Islet of Langerhans (tissue), 1 donor: ENCODE results near the gene SRCIN1.
"Not testable (repeated sequence)": the region's sequence is repeated elsewhere in the genome, so short reads cannot be mapped to it uniquely, and the experiment has no call there.

Source experiments
- FAIRE-seq: peaks from one replicate; lab custom pipeline; 2011; peaks lifted over from hg19 to GRCh38; lab: Jason Lieb, UNC

SRCIN1 gene

DNA sequence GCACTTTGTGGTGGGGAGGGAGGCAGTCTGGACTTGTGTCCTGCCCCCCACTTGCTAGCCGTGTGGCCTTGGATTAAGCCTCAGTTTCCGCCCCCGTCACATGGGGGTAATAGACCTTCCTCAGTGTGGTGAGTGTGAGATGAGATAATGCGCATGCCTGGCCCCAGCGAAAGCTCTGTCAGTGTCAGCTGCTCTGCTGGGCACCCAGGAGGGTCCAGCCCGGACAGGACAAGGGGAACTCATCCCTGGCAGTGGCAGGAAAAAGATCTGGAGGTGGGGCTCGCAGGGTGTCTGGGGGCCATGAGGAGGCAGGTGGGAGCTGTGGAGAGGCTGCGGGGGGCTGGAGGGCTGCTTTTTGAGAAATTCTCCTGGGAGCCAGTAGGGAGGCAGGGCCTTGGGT lies 63.5 kb downstream of the SRCIN1 start:
- no peak for FAIRE-seq

DNA sequence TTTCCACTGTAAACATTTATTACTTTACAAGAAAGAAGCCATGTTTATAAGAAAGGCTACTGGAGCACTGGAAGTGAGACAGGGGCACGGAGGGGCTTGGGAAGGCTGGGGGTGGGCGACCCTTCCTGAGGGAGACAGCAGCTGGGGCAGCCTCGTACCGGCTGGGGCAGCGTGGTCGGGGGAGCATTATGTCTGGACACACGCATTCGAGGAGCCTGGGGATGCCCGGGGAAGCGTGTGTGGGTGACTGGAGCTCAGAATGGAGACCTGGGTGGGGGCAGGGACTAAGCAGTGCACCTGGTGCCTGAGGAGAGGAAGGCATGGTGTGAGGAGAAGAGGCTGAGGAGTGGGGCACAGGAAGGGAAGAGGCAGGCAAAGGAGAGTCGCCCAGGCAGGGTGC lies 64.5 kb downstream of the SRCIN1 start:
- no peak for FAIRE-seq

DNA sequence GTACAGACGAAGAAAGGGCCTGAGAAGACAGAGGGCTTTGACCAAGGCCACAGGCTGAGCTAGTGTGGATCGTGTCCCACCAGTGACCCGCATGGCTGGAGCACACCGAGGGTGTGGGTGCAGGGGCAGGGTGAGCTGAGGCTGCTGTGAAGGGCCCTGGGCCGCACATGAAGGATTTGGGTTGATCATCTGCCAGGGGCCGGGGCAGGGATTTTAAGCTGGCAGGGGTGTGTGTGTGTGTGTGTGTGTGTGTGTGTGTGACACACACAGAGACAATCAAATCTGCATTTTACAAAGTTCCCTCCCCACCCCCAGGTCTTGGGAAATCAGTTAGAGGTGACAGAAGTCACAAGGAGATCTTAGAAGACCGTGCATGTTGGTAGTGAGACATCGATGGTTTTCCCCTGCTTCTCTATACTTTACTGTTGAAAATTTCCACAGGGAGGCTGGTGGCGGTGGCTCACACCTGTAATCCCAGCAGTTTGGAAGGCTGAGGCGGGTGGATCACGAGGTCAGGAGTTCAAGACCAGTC lies 65.2 kb downstream of the SRCIN1 start:
- FAIRE-seq: no peak

DNA sequence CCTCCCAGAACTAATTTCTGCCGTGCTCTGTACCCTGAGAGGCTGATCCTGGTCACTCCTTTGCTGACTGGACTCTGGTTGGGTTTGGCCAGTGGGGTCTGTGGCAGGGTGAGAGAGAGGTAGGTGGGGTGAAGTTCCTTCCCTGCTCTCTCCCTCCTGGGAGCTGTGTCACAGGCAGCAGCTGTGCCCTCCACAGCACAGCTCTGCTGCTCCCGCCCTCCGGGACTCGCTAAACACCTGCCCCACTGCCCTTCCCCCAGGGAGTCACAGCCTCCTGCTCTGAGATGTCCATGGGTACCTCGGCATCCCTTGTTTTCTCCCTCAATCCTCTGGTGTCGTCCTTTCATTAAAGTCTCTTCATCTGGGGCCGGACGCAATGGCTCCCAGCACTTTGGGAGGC lies 66.4 kb downstream of the SRCIN1 start:
- no peak for FAIRE-seq

DNA sequence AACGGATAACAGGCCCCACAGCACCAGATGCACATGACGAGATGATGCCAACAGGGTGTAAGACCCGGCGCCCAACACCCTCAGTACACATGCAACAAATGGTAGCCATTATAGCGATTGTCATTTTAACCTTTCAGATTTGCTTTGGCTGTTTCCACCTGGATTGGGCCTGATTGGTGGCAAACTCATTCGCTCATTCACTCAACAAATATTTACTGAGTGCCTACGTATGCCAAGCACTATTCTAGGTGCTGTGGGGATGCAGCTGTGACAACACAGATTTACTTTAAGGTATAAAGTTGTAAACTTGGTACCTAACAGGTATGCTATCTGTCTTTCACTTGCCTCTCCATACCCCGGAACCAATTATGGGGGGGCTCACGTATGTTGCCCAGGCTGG lies 66.8 kb downstream of the SRCIN1 start:
- no peak for FAIRE-seq

DNA sequence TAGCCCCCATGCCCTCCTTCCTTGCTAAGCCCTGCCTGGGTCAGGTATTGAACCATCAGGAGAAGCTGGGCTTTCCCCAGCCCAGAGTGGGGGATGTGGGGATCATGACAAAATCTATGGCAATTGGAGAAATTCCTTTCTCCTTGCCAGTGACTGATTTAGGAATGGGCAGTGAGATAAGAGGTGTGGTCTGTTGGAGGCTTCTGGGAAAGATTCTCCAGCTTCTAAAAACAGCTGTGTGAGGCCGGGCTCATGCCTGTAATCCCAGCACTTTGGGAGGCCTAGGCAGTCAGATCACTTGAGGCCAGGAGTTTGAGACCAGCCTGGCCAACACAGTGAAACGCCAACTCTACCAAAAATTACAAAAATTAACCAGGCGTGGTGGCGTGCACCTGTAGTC lies 69.1 kb downstream of the SRCIN1 start:
- FAIRE-seq: no peak

DNA sequence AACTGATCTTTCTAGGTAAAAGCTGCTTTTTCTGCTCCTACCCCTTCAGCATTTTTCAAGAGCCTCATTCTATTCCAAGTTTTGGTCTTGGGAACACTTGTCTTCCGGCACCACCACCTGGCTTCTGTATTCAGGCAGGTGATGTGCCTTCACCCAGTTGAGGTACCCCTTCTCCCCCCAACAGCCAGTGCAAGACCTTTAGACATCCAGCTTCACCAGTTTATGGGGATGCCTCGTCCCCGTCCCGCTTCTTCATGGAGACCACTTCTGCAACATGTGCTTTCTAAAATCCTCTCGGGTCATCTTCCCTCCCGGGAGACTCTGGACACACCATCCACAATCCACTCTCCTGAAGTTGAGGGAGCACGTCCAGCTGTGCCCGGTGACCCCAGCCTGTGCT lies 69.9 kb downstream of the SRCIN1 start:
- no peak for FAIRE-seq

DNA sequence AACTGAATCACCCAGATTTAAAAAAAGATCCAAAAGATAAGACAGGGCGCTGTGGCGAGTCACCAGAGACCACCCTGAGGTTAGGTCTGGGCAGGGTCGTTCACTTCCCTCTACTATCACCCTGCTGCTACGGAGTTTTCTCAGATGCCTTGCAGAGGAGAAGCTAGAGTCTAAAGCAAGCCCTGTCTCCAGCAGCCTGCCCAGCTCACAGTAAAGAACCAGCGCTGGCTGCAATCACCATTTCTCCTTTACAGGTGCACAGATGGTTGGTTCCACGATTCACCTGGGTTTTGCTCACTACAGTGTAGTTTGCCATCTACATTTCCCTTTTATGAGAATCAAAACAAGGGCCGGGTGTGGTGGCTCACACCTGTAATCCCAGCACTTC lies 71.3 kb downstream of the SRCIN1 start:
- no peak for FAIRE-seq

DNA sequence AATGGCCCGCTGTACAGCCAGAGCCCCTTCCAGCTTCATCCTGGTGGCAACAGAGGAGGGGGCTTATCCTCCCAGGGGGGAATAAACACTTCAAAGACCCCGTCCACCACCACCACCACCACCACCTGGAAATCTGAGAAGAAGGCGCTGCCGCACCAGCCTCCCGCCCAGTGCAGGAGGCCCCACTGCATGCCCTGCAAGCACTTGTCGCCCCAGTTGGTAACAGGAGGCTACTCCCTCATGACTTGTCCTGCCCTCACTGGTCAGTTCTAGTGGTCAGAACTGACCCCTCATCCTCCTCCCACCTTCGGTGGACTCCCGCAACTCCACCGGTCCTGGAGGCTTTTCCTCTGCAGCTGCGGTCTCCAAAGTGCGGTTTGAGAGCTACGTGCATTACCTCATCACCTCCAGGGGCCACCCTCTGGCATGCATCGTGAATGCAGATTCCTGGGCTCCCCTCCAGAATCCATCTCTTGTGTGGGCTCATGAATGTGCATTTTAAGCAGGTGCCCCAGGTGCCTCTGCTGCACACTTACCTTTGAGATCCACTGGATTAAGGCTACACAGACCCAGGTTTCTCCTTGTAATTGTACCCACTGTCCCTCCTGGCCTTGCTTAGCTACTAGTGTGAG lies 71.8 kb downstream of the SRCIN1 start:
- no peak for FAIRE-seq

DNA sequence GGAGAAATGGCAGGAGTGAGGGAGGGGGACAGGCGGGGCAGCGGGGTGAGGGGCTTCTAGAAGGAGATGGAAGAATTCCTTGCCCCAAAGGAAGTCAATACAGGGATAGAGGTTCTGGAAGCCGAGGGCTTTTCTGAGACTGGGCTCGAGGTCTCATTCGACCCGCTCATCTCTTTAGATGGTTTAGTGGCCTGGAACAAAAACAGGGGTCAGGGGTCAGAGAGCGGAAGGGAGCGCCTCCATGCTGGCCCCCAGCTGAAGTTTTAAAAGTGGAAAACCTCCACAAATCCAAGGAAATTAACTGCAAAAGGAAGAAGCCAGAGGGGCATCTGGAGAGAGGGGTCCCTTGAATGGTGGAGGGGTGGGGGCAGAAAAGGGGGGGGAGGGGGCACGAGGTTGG lies 72.5 kb downstream of the SRCIN1 start:
- no peak for FAIRE-seq

DNA sequence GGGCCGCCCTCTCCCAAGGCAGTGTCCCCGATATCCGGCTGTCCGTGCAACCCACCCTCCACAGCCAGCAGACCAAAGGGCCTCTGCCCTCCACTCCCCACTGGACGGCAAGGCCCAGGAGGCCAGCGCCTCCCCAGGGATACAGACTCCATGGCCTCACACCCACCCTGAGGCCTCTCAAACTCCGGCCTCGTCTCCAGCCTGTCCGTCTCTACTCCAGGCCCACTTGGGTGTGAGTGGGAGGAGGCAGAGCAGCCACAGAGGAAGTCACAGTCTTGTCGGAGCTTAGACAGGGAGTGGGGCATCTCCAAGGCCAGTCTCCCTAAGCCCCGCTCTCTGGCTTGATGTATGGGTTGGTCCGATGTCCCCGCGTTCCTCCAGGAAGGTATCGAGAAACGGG lies 73.3 kb downstream of the SRCIN1 start:
- no peak for FAIRE-seq

DNA sequence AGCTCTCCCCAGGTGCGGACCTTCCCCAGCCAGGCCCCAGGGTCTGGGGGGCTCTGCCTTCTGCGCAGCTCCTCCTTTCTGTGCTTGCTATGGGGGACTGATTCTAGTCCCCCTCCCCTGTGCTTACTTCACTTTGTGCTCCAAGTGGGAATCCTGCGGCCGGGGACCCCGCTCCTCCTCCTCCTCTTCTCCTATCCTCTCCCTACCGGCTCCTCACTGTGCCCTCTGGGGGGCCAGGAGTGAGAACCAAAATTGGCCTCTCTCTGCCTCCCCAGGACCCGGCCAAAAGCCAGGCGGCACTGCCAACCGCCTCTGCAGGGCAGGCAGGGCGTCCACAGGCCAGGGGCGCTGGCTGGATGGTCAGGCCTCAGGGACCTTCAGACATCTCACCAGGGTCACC lies 74.0 kb downstream of the SRCIN1 start:
- FAIRE-seq: not testable (repeated sequence)

DNA sequence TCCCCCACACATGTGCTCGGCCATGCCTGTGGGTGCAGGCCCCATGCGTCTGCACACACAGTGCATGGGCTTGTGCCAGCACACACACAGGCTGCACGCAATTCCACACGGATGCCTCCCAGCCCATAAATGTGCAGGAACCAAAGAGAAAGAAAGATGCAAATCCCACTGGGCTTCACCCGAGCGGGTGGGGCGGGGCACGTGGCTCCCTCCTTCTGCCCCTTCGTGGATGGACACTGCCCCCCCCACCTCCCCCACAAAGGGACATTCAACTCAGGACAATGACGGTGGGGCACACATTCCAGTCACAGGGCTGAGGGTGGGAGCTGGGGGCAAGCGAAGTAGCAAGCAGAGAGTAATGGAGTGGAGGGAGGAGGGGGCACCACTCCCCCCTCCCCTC lies 74.9 kb downstream of the SRCIN1 start:
- not testable (repeated sequence) for FAIRE-seq

DNA sequence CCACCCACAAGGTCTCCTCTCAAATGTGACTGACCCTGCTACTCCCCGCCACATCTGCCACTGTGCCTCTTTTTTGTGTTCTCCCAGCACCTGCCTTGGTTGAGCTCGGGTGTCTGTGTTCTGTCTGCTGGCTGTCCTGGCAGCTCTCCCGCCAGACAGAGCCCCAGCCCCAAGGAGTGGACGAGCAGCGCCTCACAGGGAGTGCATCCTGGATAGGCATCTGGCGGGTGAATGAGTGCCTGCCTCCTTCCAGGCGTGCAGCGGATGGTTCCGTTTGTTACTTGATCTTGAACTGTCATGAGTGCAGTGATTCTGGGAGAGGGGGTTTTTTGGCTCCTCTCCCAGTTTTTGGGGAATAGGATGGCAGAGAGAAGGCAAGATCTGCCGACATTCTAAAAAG lies 77.6 kb downstream of the SRCIN1 start:
- not testable (repeated sequence) for FAIRE-seq

DNA sequence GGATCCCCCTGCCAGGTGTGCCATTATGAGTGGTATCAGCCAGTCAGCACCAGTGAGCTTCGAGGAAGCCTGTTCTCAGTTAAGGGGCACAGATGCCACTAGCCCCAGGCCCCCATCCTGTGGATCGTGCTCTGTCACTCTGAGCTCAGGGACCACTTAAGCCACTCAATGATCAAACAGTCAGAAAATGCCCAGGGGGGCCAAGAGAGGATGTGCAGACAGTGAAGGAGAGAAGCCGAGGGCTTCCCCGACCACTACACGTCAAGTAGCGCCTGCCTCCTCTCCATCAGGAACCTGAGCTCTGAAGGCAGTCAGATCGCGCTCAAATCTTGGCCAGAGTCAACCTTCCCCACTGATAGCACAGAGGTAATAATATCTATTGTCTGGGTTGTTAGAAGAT lies 79.2 kb downstream of the SRCIN1 start:
- not testable (repeated sequence) for FAIRE-seq

DNA sequence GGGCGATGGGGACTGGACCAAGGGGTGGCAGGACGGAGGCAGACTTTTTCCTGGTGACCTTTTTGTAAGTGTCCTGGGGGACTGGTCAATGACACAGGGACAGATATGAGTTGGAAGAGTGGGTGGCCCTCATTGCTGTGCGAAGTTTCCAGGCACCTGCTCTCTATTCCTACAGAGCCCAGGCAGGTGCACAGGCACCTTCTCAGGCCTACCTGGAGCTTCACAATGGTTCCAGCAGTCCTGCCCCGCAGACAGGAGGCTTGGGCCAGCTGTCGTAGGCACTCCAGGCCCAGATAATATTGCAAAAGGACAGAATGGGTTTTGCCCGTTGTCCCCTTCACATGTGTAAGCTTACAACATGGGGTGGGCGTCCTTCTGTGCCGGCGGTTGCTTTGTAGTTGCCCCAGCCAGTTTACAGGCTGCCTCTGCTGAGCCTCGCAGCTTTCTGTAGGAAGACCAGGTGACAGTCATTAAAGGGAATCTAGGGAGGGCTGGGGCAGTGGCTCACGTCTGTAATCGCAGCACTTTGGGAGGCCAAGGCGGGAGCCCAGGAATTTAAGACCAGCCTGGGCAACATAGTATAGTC lies 93.2 kb downstream of the SRCIN1 start:
- no peak for FAIRE-seq

DNA sequence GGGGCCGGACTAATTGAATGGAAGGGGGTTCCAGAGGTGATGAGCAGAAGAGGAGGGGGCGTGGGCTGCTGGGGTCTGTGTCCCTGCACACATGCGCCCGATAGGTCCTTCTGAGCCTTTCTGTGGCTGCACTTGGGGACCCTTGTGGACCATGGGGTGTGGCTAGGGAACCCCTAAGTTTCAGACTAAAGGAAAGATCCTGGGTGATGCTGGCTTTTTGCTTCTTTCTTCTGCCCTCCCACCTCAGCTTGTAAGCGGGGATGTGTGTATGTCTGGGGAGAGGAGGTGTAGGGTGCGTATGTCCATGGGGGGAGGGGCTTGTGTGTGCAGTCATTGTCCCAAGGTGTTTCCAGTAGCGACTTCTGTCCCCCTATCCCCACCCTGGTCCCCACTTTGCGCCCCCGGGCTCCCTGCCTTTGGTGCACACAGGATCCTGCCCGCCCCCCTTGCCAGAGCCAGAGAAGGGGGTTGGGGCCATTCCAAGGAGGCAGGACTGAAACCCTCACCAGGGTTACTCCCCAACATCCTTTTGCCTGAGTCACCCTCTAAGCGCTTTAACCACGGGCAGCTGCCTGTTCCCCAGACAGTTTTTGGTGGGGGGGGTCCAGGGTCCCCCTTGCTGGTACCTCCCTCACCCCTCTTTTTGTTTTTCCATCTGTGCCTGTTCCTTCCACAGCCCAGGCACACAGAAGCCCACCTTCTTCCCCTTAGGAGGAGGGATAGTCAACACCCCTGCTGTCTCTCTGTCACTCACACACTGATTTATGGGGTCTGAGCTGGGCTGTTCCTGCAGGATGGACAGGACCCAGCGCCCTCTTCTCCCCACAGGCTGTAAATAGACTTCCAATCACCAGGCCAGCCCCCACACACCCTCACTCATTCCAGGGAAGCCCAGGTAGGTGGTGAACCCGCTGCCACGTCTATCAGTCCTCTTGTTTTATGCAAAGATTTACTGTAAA lies 94.3 kb downstream of the SRCIN1 start:
- FAIRE-seq: no peak

DNA sequence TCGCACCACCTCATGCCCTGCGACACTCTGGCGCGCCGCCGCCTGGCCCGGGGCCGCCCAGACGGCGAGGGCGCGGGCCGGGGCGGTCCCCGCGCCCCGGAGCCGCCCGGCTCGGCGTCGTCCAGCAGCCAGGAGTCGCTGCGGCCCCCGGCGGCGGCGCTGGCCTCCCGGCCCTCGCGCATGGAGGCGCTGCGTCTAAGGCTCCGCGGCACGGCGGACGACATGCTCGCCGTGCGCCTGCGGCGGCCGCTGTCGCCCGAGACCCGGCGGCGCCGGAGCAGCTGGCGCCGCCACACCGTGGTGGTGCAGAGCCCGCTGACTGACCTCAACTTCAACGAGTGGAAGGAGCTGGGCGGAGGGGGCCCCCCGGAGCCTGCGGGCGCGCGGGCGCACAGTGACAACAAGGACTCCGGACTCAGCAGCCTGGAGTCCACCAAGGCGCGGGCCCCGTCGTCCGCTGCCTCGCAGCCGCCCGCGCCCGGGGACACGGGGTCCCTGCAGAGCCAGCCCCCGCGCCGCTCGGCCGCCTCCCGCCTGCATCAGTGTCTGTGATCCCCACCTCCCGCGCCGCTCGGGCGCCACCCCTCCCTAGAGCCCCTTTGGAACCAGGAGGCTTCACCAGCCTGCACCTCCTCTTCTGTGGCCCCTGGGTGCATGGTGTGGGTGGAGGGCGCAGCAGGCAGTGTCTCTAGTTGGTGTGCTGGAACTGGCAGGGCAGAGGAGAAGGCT lies 95.2 kb downstream of the SRCIN1 start:
- FAIRE-seq: no peak

DNA sequence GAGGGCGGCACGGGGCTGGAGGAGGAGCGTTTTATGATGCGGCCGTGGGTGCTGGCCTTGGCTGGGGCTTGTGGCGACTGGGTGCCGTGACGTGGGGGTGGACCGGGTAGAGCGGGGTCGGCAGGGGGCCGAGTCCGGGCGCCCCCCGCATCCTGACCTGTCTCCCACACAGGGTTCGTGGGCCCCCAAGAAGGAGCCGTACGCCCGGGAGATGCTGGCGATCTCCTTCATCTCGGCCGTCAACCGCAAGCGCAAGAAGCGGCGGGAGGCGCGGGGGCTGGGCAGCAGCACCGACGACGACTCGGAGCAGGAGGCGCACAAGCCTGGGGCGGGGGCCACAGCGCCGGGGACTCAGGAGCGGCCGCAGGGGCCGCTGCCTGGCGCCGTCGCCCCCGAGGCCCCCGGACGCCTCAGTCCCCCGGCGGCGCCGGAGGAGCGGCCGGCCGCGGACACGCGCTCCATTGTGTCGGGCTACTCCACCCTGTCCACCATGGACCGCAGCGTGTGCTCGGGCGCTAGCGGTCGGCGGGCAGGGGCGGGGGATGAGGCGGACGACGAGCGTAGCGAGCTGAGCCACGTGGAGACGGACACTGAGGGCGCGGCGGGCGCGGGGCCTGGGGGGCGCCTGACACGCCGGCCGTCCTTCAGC lies 95.9 kb downstream of the SRCIN1 start:
- FAIRE-seq: no peak

DNA sequence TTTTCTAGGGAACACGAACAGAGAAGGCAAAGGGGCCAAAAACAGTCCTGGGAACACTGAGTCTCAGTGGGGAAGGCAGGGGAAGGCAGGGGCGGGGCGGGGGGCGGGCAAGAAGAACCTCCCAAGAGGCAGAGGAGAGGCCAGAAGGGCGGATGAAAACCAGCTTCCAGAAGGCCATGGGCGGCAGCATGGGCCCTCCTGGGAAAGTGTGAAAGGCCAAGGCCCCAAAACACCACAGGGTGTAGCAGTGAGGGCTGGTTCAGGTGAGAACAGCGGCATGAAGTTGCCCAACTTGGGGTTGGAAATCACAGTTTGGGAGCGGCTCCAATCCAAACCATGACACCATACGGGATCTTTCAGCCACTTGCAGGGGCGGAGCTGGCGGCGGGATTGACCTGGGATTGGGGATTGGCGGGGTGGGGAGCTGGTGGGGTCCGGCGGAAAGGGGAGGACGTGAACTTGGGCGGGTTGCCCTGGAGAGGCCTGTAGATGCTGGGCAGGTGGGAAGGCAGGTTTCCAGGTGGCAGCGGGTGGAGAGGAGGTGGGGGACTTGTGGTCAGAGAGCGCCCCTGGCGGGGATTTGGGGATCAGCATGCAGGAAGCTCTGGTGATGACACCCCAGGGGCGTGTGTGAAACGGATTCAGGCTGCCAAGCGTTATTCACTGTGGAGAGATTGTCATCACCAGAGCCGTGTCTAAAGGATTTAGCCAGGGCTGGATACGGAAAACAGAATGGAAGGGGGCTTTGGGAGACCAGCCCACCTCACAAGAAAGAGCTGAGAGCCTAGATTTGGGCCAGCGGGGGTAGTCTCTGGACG lies 96.6 kb downstream of the SRCIN1 start:
- FAIRE-seq: no peak

DNA sequence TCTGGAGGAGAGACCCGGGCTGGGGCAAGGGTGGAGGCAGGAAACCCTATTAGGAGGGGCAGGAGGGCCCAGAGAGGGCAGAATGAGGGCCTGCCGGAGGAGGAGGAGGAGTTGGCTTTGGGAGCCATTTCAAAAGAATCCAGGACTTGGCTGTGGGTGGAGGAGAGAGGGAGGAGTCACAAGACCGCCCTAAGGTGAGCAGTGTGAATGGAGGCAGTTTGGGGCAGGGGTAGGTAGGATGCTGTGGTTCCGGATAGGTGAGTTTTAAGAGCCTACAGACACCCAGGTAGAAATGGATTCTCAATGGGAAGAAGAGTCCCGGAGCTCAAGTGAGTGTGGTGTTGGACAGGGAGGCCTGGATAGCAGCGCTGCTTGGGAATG lies 97.2 kb downstream of the SRCIN1 start:
- FAIRE-seq: no peak
